MCF 10A (cell line): ENCODE results near the gene MIDN. TPM values are rescaled to one million over a fixed set of nuclear protein-coding genes. Genes with fewer than 3 reads are reported as not detected.

Source experiments
- BruUV-seq: library from RNA; stranded (reverse); fragments of 400-500 nt; replicated peaks from 2 replicates; lab custom pipeline; 2021; lab: Mats Ljungman, UMichigan
- CTCF ChIA-PET: fragments of 300-600 bp; sonication (Branson Sonifier 250); formaldehyde crosslinking; extraction: SDS; loops from one replicate; lab custom pipeline; 2021; ENCODE audit warnings: antibody characterized with exemption, inconsistent platforms; lab: Yijun Ruan, JAX
- POLR2A ChIA-PET: fragments of 300-600, 350-650 bp; sonication (Branson Sonifier 250); formaldehyde crosslinking; extraction: SDS; loops from one replicate; lab custom pipeline; 2020; ENCODE audit warnings: antibody characterized with exemption, inconsistent platforms; lab: Yijun Ruan, JAX
- DNase-seq: peaks from one replicate; pipeline ENCODE4 v3.0.0-alpha.2; 2018; ENCODE audit not compliant: unreplicated experiment
- H3K27ac Mint-ChIP-seq: one replicate; pipeline ENCODE4 v1.8.0; 2022; ENCODE audit warnings: mild to moderate bottlenecking, low read depth, mixed read lengths; ENCODE audit not compliant: unreplicated experiment
- H3K27me3 Mint-ChIP-seq: one replicate; pipeline ENCODE4 v1.8.0; 2022; ENCODE audit warnings: mixed read lengths; ENCODE audit not compliant: insufficient read depth, unreplicated experiment
- H3K36me3 Mint-ChIP-seq: one replicate; pipeline ENCODE4 v1.8.0; 2022; ENCODE audit warnings: mild to moderate bottlenecking, moderate library complexity, mixed read lengths; ENCODE audit not compliant: insufficient read depth, unreplicated experiment
- H3K4me1 Mint-ChIP-seq: one replicate; pipeline ENCODE4 v1.8.0; 2022; ENCODE audit warnings: mixed read lengths; ENCODE audit not compliant: insufficient read depth, unreplicated experiment
- H3K4me3 Mint-ChIP-seq: one replicate; pipeline ENCODE4 v1.8.0; 2022; ENCODE audit warnings: mild to moderate bottlenecking, moderate library complexity, mixed read lengths; ENCODE audit not compliant: unreplicated experiment
- H3K9me3 Mint-ChIP-seq: one replicate; pipeline ENCODE4 v1.8.0; 2022; ENCODE audit warnings: mixed read lengths; ENCODE audit not compliant: unreplicated experiment
- CTCF ChIP-seq: fragments of 200-600 bp; IDR thresholded peaks from one replicate; pipeline ENCODE4 v1.8.0; 2022; ENCODE audit warnings: antibody characterized with exemption, mild to moderate bottlenecking; ENCODE audit not compliant: unreplicated experiment
- intact Hi-C: fragments of 100-400 bp; cut with micrococcal nuclease; formaldehyde crosslinking; loops from 2 replicates; pipeline ENCODE4 v1.14.1; 2022
- total RNA-seq: library from RNA; stranded (reverse); gene quantifications from 2 replicates; pipeline ENCODE4 v1.2.3, GENCODE V29; 2022

Gene MIDN
- total RNA-seq, 1 experiment from 2014 or later: 73.6 TPM

GRCh38 chr19:1233115-1233667, 15.2 kb upstream of the MIDN start:
- Mint-ChIP-seq H3K36me3 (peaks cover 5% of the 10 kb centered on the region), H3K4me1 (peaks cover 14% of the 10 kb centered on the region), H3K9me3 (no peaks in the 10 kb centered on the region), H3K27me3 (no peaks in the 10 kb centered on the region), H3K4me3 (no peak overlapping the region), H3K27ac (no peak overlapping the region)
- POLR2A ChIA-PET: interaction anchor here (1.0 kb wide), 2 partner anchors 16 to 19 kb away, joined by 3 to 4 read pairs; no protein-coding TSS in a partner anchor
- BruUV-seq: no TSS peak
- intact Hi-C loops: no loop called here
- CTCF ChIA-PET: interaction anchor here (0.6 kb wide), 1 partner anchor 11 kb away, joined by 5 read pairs; no protein-coding TSS in a partner anchor
- no peak for TF ChIP-seq CTCF
- DNase-seq: no peak

- Mint-ChIP-seq H3K4me3 (no peak overlapping the region), H3K4me1 (peaks cover 14% of the 10 kb centered on the region), H3K36me3 (peaks cover 5% of the 10 kb centered on the region), H3K27me3 (no peaks in the 10 kb centered on the region), H3K27ac (no peak overlapping the region), H3K9me3 (no peaks in the 10 kb centered on the region)
- BruUV-seq: no TSS peak
- CTCF ChIA-PET: no interaction called here
- POLR2A ChIA-PET: no interaction called here
- TF ChIP-seq CTCF: no peak
- DNase-seq: no peak
- intact Hi-C loops: no loop called here
Measured at GRCh38 chr19:1234051-1234954, 14.1 kb upstream of the MIDN start.

- ChIA-PET CTCF (no interaction called here), POLR2A (no interaction called here)
- Mint-ChIP-seq H3K4me1 (peaks cover 14% of the 10 kb centered on the region), H3K27me3 (no peaks in the 10 kb centered on the region), H3K4me3 (no peak overlapping the region), H3K36me3 (peaks cover 5% of the 10 kb centered on the region), H3K27ac (no peak overlapping the region), H3K9me3 (no peaks in the 10 kb centered on the region)
- no peak for DNase-seq
- intact Hi-C loops: no loop called here
- no TSS peak for BruUV-seq
- no peak for TF ChIP-seq CTCF
Measured at GRCh38 chr19:1234955-1235380, 13.4 kb upstream of the MIDN start.
